HUES6 (cell line): Measurements from ENCODE around the gene SPDYE18.
"Not testable (repeated sequence)": the region's sequence is repeated elsewhere in the genome, so short reads cannot be mapped to it uniquely, and the experiment has no call there.

ENCODE experiments used
- H3K27ac ChIP-seq: 2 replicates; pipeline ENCODE4 v1.7.0; 2013; ENCODE audit warnings: low read depth, mild to moderate bottlenecking, low read length, inconsistent platforms
- H3K27me3 ChIP-seq: 2 replicates; pipeline ENCODE4 v1.6.1; 2013; ENCODE audit warnings: low read length; ENCODE audit not compliant: control insufficient read depth, insufficient read depth
- H3K36me3 ChIP-seq: 2 replicates; pipeline ENCODE4 v1.6.1; 2013; ENCODE audit warnings: low read length; ENCODE audit not compliant: control insufficient read depth, insufficient read depth
- H3K4me1 ChIP-seq: 2 replicates; pipeline ENCODE4 v1.6.1; 2013; ENCODE audit warnings: low read length; ENCODE audit not compliant: control insufficient read depth, insufficient read depth
- H3K4me3 ChIP-seq: 2 replicates; pipeline ENCODE4 v1.5.1; 2013; ENCODE audit warnings: low read depth, low read length
- H3K9ac ChIP-seq: one replicate; pipeline ENCODE4 v1.6.1; 2013; ENCODE audit warnings: mild to moderate bottlenecking, low read length
- H3K9me3 ChIP-seq: 2 replicates; pipeline ENCODE4 v1.6.1; 2013; ENCODE audit warnings: low read depth, low read length; ENCODE audit not compliant: control insufficient read depth, insufficient read depth

Gene SPDYE18

DNA sequence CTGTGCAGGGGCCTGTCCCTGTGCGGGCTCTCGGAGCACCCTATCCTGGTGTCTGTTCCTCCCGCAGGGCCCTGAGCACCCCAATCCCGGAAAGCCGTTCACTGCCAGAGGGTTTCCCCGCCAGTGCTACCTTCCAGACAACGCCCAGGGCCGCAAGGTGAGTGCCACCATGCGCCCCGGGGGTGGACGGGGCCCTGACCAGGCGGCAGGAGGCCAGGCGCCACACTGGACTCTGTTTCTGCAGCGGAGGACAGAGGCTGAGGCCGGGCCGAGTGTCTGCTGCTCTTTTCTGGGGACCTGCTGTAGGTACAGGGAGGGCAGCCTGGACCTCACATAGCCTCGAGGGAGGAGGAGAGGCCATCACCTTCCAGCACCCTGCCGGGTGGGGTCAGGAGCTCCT lies 58.2 kb downstream of the SPDYE18 start:
- not testable (repeated sequence) for H3K27me3 ChIP-seq, H3K27ac ChIP-seq, H3K9me3 ChIP-seq, H3K9ac ChIP-seq, H3K4me3 ChIP-seq, H3K4me1 ChIP-seq
- H3K36me3 ChIP-seq = peaks cover 14% of the 10 kb centered on the region

DNA sequence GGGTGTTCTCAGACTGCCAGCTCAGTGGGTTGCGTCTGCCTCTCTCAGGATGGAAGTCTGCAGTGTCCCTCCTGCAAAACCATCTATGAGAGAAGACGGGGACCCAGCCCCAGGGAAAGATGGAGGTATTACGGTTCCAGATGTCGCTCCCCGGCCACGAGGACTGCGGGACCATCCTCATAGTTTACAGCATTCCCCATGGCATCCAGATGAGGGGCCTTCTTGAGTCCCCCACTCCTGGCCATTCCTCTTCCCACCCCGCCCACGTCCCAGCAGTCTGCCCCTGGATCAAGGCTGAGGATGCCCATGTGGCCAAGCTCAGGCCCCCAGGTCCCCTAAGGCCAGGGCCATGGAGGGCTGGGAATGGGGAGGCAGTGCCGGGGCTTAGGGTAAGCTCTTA lies 59.1 kb downstream of the SPDYE18 start:
- not testable (repeated sequence) for H3K4me3 ChIP-seq, H3K27ac ChIP-seq, H3K27me3 ChIP-seq, H3K4me1 ChIP-seq, H3K9me3 ChIP-seq, H3K9ac ChIP-seq
- H3K36me3 ChIP-seq = peaks cover 14% of the 10 kb centered on the region

DNA sequence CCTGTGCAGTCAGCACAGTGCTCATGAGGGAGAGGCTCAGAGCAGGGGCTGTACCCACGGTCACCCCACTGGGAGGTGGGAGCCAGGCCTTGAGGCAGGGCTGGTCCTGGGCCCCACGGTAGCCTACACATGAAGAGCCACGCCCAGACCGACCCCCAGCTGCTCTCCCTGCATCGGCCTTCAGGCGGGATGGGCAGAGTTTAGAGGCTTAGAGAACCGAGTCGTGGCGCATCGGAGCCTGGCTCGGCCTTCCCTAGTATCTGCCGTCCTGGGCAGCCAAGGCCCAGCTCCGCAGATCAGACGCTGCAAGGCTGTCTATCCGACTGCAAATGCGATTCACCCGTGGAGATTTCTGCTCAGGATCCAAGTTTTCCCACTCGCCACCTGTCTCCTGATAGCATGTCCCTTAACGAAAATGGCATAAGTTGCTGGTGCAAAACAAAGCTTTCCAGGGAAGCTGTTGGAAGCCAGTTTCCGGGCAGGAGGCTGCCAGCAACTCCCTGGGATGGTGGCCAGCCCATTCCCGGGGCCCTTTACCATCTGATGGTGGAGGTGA lies 59.6 kb downstream of the SPDYE18 start:
- H3K4me3 ChIP-seq, H3K27me3 ChIP-seq, H3K27ac ChIP-seq, H3K4me1 ChIP-seq, H3K9me3 ChIP-seq, H3K9ac ChIP-seq: not testable (repeated sequence)
- peaks cover 14% of the 10 kb centered on the region for H3K36me3 ChIP-seq

DNA sequence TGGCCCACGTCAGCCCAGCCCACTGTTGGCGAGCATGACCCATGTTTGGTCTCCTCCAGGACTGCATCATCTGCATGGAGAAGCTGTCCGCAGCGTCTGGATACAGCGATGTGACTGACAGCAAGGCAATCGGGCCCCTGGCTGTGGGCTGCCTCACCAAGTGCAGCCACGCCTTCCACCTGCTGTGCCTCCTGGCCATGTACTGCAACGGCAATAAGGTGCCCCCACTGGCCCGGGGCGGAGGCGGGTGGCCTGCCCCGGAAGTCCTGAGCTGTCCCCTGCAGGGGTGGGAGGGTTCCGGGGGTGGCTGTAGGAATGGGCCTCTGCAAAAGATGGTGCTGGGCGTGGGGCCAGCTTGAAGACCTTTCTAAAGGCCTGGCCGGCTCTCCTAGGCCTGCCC lies 60.3 kb downstream of the SPDYE18 start:
- H3K9me3 ChIP-seq, H3K4me3 ChIP-seq, H3K4me1 ChIP-seq, H3K9ac ChIP-seq, H3K27me3 ChIP-seq, H3K27ac ChIP-seq: not testable (repeated sequence)
- peaks cover 14% of the 10 kb centered on the region for H3K36me3 ChIP-seq
